Prostate gland (tissue), 2 donors: ENCODE measurements around the gene ABI3BP. TPM values are rescaled to one million over a fixed set of nuclear protein-coding genes. Genes with fewer than 3 reads are reported as not detected.

Experiments used
- DNase-seq: peaks from one replicate; pipeline ENCODE4 v3.0.0-alpha.2; 2019; ENCODE audit warnings: low spot score
- H3K27ac ChIP-seq, 2 donors: fragments of 200-600 bp; sonication (generic); 2 replicates each; pipeline ENCODE4 v1.5.1; 2017 to 2019
- H3K27me3 ChIP-seq: fragments of 200-600 bp; sonication (generic); replicated peaks from 2 replicates; pipeline ENCODE4 v1.5.1; 2019; ENCODE audit not compliant: insufficient read depth
- H3K36me3 ChIP-seq, 2 donors: fragments of 200-600 bp; sonication (generic); 1 replicate in 1 of 2; 2 replicates in 1 of 2; pipeline versions ENCODE4 v1.5.1 to v1.8.1; 2017 to 2019
- H3K4me1 ChIP-seq: fragments of 200-600 bp; sonication (generic); replicated peaks from 2 replicates; pipeline ENCODE4 v1.5.1; 2019
- H3K4me3 ChIP-seq, 2 donors: fragments of 200-600 bp; sonication (generic); 2 replicates each; pipeline ENCODE4 v1.5.1; 2017 to 2019
- H3K9me3 ChIP-seq: fragments of 200-600 bp; sonication (generic); 2 replicates; pipeline ENCODE4 v1.5.1; 2017
- POLR2A ChIP-seq: fragments of 450-650 bp; IDR thresholded peaks from one replicate; pipeline ENCODE4 v1.6.1; 2016; ENCODE audit warnings: antibody characterized with exemption, mild to moderate bottlenecking
- POLR2AphosphoS5 ChIP-seq: sonication (generic); formaldehyde crosslinking; IDR thresholded peaks from one replicate; pipeline ENCODE4 v1.6.1; 2017; ENCODE audit warnings: antibody characterized with exemption
- WGBS: methylation state at CpG from one replicate; pipeline ENCODE4 v1.1.5; 2018; 5-methylcytosine and 5-hydroxymethylcytosine counted together
- intact Hi-C: fragments of 100-400 bp; cut with DNase I; formaldehyde crosslinking; loops from one replicate; pipeline ENCODE4 v1.14.2; 2022
- total RNA-seq, 2 donors: library from RNA; depleted of rRNA; stranded (reverse); fragments of >200 nt; gene quantifications; one replicate each; pipeline ENCODE4 v1.1.0, GENCODE V29; 2016
- TF ChIP-seq, protein P1 (sequence below), 4 experiments: fragments of 200-600 bp in 2 of 4; fragments of 450-650 bp in 2 of 4; sonication (generic) in 2 of 4; IDR thresholded peaks; 1 replicate in 3 of 4; 2 replicates in 1 of 4; pipeline ENCODE4 v1.5.1; 2016 to 2019; ENCODE audit warnings: antibody characterized with exemption in 4 of 4, mild to moderate bottlenecking in 2 of 4, moderate library complexity in 2 of 4

Gene ABI3BP
- total RNA-seq, 2 donors from 2014 or later = 15.3 to 16.6 TPM

DNA sequence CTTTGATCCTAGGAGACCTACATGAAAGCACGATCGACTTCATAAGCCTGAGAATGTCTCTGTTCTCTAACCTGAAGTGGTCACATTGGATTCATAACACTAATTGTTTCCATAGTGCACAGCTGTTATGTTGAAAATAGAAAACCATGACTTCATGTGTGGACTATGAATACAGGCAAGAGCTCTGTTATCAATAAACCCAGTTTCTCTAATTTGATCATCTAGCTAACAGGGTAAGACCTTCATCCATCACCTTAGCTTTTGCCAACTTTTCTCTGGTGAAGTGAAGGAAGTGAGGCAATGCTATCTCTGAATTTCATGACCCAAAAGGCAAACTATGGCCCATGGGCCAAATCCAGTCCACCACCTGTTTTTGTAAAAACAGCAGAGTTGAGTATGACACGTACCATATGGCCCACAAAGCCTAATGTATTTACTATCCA, 27.2 kb downstream of the ABI3BP start:
- Histone ChIP-seq H3K27ac (no peak overlapping the region), H3K4me3 (no peak overlapping the region), H3K27me3 (no peaks in the 10 kb centered on the region), H3K4me1 (no peaks in the 10 kb centered on the region), H3K36me3 (no peaks in the 10 kb centered on the region), H3K9me3 (no peaks in the 10 kb centered on the region)
- intact Hi-C loops = no loop called here
- WGBS = 76% methylated on average over 3 of the region's 3 CpGs
- no peak for DNase-seq
- TF ChIP-seq, protein P1, sequence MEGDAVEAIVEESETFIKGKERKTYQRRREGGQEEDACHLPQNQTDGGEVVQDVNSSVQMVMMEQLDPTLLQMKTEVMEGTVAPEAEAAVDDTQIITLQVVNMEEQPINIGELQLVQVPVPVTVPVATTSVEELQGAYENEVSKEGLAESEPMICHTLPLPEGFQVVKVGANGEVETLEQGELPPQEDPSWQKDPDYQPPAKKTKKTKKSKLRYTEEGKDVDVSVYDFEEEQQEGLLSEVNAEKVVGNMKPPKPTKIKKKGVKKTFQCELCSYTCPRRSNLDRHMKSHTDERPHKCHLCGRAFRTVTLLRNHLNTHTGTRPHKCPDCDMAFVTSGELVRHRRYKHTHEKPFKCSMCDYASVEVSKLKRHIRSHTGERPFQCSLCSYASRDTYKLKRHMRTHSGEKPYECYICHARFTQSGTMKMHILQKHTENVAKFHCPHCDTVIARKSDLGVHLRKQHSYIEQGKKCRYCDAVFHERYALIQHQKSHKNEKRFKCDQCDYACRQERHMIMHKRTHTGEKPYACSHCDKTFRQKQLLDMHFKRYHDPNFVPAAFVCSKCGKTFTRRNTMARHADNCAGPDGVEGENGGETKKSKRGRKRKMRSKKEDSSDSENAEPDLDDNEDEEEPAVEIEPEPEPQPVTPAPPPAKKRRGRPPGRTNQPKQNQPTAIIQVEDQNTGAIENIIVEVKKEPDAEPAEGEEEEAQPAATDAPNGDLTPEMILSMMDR (IDR thresholded peaks at IDR 0.05) = no peak
- TF ChIP-seq POLR2AphosphoS5 (no peak), POLR2A (no peak)

DNA sequence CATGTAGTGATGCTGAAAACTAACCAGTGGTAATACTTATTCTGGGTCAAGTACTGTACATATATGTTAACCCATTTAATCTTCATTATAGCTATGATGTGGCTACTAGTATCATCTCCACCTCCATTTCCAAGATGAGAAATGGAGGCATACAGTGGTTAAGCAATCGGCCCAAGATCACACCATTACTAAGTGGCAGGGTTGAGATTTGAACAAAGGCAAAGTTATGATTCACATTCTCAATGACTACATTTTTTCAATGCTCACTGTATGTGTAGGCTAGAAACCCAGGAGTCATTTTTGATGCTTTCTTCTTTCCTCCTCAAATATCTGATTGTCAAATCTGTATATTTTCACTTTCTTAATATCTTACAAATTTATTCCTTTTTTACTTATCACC, 30.2 kb downstream of the ABI3BP start:
- TF ChIP-seq POLR2AphosphoS5 = no peak

DNA sequence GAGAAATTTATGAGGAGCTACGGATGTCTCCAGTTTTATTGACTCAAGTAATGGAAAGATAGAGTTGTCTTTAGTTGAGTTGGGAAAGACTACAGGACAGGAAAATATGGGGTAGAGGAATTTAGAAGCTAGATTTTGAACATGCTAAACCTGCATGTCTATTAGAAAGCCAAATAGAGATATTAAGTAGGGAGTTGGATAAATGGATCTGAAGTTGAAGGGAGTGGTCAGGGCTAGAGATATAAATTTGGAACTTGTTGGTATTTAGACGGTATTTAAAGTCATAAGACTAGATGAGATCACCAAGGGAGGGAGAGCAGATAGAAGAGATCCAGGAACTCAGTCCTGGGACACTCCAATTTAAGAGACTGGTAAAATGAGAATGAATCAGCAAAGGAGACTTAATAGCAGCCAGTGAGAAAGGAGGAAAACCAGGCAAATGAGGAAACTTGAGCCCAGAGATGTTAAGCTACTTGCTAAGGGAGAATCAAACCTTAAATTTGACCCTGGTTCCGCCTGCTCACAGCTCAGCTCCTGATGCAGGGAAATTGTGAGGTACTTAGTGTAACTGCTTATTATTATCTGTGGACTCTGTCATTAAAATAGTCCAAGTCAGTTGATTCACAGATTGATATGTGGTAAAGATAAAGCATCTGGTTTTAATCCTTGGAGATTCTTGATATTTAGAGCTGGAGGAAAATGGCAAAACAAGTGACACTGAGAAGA, 35.8 kb downstream of the ABI3BP start:
- intact Hi-C loops = no loop called here
- 63% methylated on average over 3 of the region's 3 CpGs for WGBS
- H3K4me3 ChIP-seq = no peak overlapping the region
- H3K27ac ChIP-seq = no peak overlapping the region
- DNase-seq = no peak
- H3K9me3 ChIP-seq = no peaks in the 10 kb centered on the region
- no peak for TF ChIP-seq POLR2AphosphoS5
- TF ChIP-seq, protein P1 (IDR thresholded peaks at IDR 0.05) = no peak
- no peak for TF ChIP-seq POLR2A
- no peaks in the 10 kb centered on the region for H3K4me1 ChIP-seq
- no peaks in the 10 kb centered on the region for H3K36me3 ChIP-seq
- H3K27me3 ChIP-seq = no peaks in the 10 kb centered on the region

More for the DNA sequence above, 30.2 kb downstream of the ABI3BP start:
- WGBS = 95% methylated on average over 1 of the region's 1 CpG
- intact Hi-C loops = no loop called here
- Histone ChIP-seq H3K4me1 (no peaks in the 10 kb centered on the region), H3K9me3 (no peaks in the 10 kb centered on the region), H3K27me3 (no peaks in the 10 kb centered on the region), H3K4me3 (no peak overlapping the region), H3K27ac (no peak overlapping the region), H3K36me3 (no peaks in the 10 kb centered on the region)
- DNase-seq = no peak

DNA sequence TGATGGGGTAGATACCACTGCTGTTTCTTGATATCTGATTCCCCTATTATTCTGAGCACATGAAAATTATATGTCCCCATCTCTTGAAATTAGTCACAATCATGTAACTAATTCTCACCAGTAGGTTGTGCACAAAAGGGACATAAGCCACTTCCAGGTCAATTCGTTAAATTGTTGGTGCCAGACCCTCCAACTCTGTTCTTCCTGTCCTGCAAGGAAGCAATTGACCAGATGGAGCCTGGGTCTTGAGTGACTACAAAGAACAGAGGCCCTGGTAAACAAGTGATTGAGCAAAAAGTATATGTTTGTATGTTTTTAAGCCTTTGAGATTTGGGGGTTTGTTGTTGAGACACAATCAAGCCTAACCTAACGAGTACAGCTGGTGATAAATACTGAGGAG, 36.9 kb downstream of the ABI3BP start:
- no peaks in the 10 kb centered on the region for H3K27me3 ChIP-seq
- 89% methylated on average over 2 of the region's 2 CpGs for WGBS

DNA sequence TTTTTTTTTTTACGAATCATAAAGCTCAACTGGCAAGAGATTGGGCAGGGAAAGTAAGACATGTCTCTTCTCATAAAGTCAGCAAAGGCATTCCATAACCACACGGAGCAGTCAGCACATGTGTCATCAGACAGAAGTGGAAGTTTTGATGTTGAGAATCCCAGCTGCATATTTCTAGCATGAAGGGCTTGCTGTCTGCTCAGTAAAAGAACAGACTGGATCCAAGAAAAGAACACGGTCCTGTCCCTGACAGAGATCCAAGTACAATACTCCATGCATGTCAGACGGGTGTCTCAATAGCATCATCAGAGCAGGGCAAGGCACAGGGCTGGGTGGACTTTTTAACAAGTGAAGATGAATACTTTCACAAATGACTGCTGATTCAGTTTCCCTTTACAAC, 38.2 kb downstream of the ABI3BP start:
- H3K27me3 ChIP-seq = no peaks in the 10 kb centered on the region
- WGBS = 6% methylated on average over 4 of the region's 4 CpGs
- H3K9me3 ChIP-seq = no peaks in the 10 kb centered on the region
- TF ChIP-seq, protein P1 (IDR thresholded peaks at IDR 0.05) = no peak
- no peak overlapping the region for H3K27ac ChIP-seq
- intact Hi-C loops = no loop called here
- no peak for DNase-seq
- no peaks in the 10 kb centered on the region for H3K36me3 ChIP-seq
- no peak overlapping the region for H3K4me3 ChIP-seq
- no peaks in the 10 kb centered on the region for H3K4me1 ChIP-seq

More for the DNA sequence above, 36.9 kb downstream of the ABI3BP start:
- no peaks in the 10 kb centered on the region for H3K4me1 ChIP-seq
- H3K4me3 ChIP-seq = no peak overlapping the region
- intact Hi-C loops = no loop called here
- TF ChIP-seq, protein P1 (IDR thresholded peaks at IDR 0.05) = no peak
- TF ChIP-seq POLR2AphosphoS5 (no peak), POLR2A (no peak)
- H3K9me3 ChIP-seq = no peaks in the 10 kb centered on the region
- H3K27ac ChIP-seq = no peak overlapping the region
- no peaks in the 10 kb centered on the region for H3K36me3 ChIP-seq
- no peak for DNase-seq
